Ureter (tissue), 1 donor: Measurements from ENCODE around the gene C5. TPM values are rescaled to one million over a fixed set of nuclear protein-coding genes. Genes with fewer than 3 reads are reported as not detected.
"Not testable (repeated sequence)": the region's sequence is repeated elsewhere in the genome, so short reads cannot be mapped to it uniquely, and the experiment has no call there.

Source experiments
- DNase-seq: peaks from one replicate; pipeline ENCODE4 v3.0.0-alpha.2; 2020; ENCODE audit warnings: low spot score
- total RNA-seq: library from RNA; stranded (reverse); gene quantifications from one replicate; pipeline ENCODE4 v1.2.4, GENCODE V29; 2023
- donor health status: DM: yes; HTN: yes; CAD: no.

The C5 gene
- total RNA-seq, 1 donor from 2014 or later: 8.1 TPM

DNA sequence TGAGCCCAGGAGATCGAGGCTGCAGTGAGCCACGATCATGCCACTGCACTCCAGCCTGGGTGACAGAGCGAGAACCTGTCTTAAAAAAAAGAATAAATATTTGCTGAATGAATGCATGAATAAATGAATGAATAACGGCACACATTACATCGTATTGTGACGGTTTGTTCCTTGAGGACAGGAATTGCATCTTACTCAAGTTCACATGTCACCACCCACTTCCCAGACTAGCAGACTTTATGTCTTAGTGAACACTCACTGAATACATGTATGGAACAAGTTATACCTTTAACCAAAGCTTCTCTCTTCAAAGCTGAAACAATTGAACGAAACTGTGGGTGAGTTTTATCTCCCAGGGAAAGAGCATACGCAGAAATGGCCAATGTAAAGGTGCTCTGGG is 70.3 kb downstream of the C5 start:
- no peak for DNase-seq

DNA sequence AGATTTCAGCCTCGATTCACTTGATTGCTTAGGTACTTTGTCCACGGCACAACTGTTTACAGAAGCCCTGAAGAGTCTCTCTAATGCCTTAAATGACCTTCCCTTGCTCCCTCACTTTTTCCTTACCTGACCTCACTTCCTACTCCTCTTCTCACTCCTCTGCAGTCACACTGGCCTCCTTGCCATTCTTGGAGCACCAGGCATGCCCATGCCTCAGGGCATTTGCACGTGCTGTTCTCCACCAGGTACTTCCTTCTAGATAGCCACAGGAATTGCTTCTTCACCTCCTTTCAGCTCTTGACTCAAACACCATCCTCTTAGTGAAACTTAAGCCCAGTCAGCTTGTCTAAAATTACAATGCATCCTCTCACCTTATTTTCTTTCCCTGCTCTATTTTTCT is 71.1 kb downstream of the C5 start:
- no peak for DNase-seq

DNA sequence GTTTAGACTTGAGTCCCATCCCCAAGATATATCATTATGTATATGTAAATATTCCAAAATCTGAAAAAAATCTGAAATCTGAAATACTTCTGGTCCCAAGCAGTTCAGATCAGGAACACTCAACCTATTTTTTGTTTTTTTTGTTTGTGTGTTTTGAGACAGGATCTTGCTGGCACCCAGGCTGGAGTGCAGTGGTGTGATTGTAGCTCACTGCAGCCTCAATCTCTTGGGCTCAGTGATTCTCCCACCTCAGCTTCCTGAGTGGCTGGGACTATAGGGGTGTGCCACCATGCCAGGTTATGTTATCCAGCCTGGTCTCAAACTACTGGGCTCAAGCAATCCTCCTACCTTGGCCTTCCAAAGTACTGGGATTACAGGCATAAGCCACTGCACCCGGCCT is 72.8 kb downstream of the C5 start:
- DNase-seq: no peak

DNA sequence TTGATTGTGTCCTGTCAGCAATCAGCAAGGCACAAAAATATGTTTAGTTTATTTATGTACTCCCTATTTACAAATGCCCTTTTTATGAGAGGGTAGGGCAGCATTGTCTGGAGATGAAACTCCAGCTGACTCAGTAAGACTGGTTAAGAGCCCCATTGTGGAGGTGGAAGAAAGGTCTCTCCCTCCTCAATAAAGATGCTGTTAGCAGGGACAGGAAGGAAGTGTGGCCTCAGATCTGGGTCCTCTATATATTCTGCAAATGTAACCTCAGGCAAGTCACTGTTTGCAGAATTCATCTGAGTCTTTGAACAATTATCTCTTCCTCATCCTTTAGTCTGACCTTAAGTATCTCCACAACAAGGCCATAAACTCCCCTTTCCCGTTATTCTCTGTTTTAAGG is 75.2 kb downstream of the C5 start:
- DNase-seq: no peak

DNA sequence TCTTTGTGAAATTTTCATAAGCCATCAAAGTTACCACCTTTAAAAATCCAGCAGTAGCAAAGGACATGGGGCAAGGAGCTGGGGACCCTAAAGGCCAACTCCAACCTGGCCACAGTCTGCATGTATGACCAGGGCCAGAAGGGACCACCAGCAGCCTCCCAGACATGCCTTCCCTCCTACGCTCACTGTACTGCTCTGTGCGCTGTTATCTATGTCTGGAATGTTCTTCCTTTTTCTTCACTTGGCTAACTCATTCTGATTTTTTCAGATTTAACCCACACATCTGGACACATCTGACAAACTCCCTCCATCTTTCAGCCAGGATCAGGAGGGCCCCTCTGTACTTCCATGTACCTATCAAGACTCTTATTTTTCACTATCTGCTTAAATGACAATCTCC is 75.9 kb downstream of the C5 start:
- DNase-seq: no peak

DNA sequence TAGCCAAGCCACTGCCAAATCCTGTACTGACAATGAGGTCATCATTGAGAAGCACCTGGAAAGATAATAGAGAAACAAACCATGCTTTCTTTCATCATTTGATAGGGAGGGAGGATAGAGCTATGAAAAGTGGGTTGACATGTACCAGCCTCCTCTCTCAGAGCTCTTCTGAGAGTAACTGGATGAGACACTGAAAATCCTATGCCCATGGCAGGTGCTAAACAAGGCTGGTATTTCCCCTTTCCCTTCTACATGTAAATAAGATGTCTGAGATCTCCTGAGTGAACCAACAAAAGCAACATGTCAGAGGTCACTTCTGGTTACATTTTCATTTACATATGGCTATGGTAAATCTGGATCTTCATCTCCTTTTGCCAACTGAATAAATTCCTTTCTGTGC is 78.1 kb downstream of the C5 start:
- no peak for DNase-seq

DNA sequence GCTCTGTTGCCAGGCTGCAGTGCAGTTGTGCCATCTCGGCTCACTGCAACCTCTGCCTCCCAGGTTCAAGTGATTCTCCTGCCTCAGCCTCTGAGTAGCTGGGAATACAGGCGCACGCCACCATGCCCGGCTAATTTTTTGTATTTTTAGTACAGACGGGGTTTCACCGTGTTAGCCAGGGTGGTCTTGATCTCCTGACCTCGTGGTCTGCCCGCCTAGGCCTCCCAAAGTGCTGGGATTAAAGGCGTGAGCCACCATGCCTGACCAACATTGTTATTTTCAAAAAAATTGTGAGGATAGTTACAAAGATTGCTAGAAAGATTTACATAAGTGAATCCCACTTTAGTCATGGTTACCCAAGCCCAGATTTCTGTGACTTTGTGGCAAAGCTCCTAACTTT is 78.6 kb downstream of the C5 start:
- not testable (repeated sequence) for DNase-seq

DNA sequence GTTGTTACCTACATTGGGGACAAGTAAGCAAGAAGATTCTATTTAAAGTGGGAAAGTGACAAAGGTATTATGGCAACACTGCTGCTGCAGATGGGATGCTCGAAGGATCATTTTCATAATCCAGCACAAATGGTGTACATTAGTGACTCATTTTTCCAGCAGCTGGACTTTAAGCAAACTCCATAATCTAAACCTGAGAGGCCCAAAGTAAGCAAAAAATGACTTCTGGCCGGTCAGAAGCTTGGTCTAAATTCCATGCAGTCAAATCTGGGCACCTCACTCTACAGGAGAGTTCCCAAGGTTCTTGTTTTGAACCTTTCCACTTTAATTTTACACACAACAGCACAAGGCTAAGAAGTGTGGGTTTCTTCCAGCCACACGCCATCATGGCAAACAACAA is 79.8 kb downstream of the C5 start:
- no peak for DNase-seq

DNA sequence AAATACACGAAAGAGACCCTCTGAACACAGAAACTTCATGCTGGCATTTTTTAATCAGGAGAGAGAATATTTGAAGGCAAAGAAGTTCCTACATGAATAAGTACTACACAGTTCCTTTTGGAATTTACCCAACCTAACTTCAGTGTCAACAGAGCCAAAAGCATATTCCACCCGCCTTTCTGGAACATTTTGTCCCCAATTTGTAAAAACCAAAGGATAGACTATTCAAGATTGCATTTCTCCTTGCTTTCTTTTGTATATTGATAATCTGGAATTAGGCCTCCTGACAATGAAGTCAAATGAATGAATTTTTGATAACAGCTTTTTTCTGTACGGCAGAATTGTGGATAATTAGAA is 84.1 kb downstream of the C5 start:
- DNase-seq: no peak

DNA sequence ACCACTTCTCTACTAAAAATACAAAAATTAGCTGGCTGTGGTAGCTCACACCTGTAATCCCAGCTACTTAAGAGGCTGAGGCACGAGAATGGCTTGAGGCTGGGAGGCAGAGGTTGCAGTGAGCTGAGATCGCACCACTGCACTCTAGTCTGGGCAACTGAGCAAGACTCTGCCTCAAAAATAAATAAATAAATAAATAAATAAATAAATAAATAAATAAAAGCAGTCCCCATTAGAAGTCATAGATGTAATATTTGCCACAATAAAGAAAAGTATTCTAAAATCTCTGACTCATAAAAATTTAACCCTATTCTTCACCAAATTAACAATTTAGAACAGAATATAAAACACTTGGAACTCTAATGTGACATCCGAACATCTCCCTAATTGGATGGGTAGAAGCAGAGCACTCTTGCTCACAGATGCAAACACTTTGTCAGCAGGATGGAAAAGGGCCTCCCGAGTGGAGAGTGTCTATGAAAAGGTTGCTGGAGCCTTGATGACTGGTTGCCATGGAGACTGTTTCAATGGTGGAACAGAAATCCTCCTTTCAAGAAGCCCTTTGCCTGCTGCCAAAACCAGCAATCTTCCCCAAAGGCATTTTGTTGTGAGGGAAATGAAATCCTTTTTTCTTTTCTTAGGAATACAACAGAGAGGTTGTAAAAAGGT is 84.6 kb downstream of the C5 start:
- DNase-seq: no peak

DNA sequence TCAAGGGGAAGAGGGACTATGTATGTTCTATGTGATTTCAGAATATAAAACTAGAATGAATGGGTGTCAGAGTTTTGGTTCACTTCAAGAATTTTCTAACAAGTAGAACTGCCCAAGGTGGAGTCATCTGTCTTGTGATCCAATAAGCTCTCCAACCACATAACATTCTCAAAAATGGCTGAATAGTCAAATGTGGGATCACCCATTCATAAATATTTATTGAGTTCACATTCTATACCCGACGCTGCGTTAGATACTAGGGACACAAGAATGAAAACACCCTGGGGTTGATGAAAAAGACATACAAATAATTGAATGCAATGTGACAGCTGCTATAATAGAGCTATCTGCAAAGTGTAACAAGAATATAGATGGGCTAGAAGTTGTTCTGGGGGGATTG is 88.1 kb downstream of the C5 start:
- no peak for DNase-seq

DNA sequence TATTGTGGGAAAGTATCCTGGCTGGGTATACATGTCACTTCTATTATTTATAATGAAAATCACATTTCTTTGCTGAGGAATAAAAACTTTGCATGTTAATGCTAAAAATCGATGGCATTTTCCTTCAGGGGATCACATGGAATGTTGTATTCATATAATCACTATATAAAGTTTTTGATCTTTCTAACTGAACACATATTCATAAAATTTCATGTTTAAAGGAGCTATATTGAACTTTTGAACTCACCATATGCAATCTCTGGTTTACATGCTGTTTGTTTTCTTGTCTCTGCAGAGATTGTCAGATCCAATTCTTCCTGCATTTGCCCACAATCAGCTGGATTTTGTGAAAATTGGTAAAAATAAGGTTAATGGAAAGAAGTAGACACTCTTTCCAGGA is 90.1 kb downstream of the C5 start:
- no peak for DNase-seq

DNA sequence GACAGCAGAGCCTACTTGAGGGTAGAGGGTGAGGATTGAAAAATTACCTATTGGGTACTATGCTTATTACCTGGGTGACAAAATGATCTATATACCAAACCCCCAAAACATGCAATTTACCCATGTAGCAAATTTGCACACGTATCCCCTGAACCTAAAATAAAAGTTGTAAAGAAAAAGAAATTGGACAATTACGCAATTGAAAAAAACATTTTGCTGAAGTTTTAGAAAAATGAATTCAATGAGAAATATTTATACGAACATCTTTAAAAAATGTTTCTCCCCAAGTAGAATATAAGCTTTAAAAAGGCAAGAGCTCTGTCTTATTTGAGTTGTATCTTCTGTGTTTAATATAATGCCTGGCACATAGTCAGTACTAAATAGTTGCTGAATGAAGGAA is 93.2 kb downstream of the C5 start:
- DNase-seq: no peak

DNA sequence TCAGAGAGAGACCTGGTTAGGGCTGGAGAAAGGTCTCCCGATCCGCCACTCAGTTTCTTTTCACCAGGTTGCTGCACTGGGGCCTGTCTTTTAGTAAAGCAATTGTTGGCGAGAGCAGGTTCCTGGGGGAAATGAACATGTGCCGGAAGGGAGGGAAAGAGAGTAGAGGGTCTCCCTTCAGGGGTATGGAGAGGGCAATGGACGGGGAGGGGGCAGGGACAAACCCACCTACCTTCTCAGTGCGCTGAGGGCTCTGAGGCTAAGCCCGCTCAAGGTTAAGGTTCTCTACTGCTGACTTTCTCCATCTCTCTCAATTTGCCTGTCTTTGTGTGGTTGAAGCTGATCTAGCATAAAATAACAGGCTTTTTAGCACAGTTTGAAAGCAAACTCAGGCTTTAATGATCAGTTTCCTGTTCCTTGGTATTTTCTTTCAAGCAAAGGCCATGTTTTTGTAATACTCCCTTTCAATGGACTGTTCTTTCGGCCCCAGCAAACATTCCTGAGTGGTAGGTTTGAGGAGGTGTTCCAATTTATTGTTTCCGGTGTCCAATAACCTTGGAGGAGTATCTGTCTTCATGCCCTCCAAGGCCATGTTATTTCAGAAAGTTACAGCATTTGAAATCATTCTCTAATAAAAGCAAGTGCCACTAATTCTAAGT is 98.0 kb downstream of the C5 start:
- no peak for DNase-seq

DNA sequence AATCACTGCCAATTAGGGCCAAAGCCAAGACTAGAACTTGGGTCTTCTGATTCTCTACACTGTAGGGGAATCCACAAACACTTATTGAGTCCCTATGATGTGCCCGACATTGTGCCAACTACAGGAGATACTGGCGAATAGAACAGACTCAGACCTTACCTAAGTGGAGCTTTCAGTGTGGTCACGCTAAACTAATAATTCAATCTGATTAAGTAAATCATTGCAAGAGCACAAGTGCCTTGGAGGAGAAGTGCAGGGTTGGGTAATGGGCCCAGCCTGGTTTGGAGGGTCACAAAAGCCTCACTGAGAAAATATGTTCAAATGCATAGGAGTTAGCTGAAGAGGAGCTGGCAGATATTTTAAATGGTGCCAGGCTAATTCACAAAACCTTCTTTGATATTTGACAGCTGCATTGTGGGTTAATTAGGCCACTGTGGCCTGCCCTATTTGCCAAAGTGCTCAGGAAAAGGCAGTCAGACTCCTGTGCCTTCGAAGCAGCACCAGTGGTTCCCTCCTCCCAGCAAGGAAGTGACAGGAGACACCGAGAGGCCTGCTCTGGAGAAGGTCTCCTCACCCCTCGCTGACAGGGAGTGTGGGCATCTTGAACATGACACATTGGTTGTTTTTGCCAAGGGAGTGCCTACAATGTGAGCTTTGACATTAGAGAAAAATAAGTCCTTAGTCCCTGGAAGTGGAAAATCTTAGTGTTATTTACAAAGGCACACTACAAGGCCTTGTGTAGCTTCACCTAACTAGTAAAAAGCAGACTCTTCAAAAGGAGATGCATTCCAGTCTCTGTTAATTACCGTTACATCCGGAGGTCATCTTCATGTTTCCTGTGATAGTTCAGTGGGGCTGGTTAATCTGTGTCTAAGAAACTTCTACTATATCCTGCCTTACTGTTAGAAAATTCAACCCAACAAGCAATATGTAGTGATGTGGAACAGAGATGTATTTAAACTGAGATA is 99.4 kb downstream of the C5 start:
- DNase-seq: no peak

DNA sequence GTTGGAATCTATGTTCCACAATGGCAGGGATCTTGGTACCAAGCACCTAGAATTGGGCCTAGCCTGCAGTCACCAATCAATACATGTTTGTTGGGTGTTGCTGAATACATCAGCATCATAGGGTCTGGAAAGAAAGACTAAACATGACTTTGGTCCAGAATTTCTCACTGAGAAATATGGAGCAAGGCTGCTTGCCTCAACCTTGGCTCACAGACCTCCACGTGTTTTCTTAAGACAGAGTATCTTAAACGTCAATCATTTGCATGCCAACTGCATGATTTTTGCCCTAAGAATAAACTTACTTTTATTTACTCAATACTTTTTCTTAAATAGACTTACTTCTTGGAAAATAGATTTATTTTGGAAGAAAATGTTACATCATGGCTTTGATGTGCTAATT is 100.8 kb downstream of the C5 start:
- no peak for DNase-seq

DNA sequence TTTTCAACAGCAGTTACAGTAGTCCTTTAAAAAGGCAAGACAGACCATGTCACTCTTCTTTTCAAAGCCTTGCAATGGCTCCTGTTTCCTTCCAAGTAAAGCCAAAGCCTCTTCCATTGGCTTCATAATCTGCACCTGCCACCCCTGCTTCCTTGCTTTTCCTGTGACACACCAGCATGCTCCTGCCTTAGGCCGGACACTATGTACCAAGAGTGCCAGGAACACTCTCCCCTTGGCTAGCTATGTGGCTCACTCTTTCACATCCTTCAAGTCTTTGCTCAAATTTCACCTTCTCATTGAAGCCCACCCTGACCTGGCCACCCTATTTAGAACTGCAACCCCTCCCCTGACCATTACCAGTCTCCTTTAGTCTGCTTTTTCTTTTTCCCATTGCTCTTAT is 101.3 kb downstream of the C5 start:
- no peak for DNase-seq

DNA sequence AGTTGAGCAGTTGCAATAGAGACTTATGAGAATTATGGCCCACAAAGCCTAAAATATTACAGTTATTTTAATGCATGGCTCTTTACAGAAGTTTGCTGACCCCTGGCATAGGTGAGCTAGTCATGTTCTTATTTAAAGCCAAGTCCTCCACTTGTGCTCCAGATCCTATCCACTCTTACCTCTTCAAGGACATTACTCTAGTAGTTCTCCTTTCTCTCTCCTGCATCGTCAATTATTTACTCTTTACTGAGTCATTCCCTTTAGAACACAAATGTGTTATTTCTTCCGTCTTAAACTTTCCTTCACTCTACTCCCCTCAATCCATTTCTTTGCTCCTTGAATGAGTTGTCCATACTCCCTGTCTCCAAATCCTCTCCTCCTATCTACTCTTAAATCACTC is 102.9 kb downstream of the C5 start:
- DNase-seq: no peak

DNA sequence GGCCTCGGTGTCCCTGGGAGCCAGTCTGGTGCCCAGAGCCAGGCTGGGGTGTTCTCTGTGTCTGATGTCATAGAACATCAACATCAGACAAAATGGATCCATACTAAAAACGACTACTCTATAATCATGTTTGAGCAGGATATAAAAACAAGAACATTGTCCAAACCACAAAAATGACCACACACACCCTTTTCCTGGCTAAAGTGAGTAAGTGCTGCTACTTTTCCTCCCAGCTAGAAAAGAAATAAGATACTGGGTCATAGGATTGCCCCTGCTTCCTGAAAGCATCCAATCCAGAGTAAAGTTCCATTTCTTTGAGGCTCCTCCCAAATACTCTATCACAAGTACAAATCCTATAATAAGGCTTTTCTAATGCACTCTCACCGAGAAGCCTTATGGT is 103.8 kb downstream of the C5 start:
- no peak for DNase-seq

DNA sequence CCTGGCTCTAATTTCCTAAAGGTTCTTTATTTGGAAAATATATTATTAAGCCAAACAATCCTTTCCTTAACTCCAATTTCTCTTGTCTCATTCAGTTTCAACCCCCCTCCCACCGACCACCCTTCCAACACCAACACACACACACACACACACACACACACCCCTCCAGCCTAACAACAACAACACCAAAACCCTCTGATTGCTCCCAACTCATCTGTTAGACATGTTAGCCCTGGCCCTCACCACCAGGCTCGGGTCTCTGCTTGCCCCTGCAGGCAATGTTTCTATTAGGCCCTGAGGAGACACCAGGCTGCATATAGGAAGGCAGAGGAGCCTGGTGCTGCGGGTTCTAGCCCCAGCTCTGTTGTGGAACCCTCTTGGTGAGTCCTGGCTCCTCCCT is 105.1 kb downstream of the C5 start:
- DNase-seq: no peak

DNA sequence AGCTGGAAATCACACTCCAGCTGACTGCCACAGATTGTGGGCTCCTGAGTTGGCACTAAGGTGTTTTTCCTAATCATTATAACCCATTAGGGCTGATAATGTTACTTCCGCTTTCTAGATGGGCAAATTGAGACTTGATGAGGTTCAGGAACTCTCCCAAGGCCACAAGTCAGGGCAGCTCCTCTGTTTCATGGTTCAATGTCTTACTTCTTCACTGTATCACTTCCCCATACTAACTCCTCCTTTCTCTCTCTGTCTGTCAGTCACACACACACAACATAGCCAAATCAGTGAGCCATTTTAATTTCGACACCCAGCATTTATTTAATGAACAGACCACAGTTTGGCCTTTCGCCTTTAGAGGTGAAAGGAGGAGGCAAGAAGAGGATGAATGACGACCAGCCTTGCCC is 105.6 kb downstream of the C5 start:
- no peak for DNase-seq

DNA sequence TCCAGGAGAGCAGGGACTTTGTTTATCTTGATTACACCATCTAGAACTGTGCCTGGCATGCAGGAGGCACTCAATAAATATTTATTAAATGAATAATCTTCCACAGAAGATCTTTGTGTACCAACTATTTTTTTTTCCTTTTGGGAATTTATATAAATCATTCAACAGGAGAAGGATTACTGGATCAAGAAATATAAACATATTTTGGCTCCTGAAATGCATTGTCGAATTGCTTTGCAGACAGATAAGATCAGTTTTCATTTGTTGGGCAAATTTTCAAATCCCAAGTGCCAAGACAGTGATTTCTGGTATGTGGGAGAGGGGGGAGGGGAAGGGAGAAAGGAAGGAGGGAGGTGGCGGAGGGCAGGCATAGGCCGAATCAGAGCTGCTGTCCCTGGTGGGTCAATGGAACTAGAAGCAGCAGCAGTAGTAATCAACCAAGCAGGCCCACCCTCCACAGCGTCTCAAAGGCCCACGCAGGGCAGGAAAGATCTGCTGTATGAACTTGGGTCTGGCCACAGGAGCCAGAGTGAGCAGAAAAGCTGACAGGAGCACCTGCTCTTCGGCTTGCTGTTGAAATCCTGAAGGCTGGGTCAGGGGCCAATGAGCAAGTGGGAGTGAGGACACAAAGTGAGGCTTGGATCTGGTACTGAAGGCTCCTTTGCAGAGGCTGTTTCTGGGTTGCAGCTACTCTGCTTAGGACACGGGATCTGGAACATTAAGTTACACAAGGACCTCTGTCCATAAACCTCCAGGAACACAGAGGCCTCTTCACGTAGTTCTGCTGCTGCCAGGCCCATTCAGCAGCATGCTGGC is 107.7 kb downstream of the C5 start:
- peak; percentile 63 for DNase-seq
